GM21367 (cell line): ENCODE measurements around the gene ASTN2.

ENCODE experiments used
- ATAC-seq: cut with Tn5 transposase; IDR thresholded peaks from one replicate; pipeline ENCODE4 v1.9.1; 2021; ENCODE audit not compliant: unreplicated experiment

Gene ASTN2

GRCh38 chr9:117306032-117306431 is 108.8 kb downstream of the ASTN2 start:
- no peak for ATAC-seq

GRCh38 chr9:117305454-117305853 is 109.4 kb downstream of the ASTN2 start:
- no peak for ATAC-seq

GRCh38 chr9:117304549-117304948 is 110.3 kb downstream of the ASTN2 start:
- ATAC-seq: no peak

GRCh38 chr9:117303643-117304230 is 111.1 kb downstream of the ASTN2 start:
- no peak for ATAC-seq

GRCh38 chr9:117302487-117302886 is 112.4 kb downstream of the ASTN2 start:
- ATAC-seq: no peak

- no peak for ATAC-seq
Measured at GRCh38 chr9:117300371-117301110, 114.3 kb downstream of the ASTN2 start.

GRCh38 chr9:117296453-117296852 is 118.4 kb downstream of the ASTN2 start:
- no peak for ATAC-seq

- no peak for ATAC-seq
Measured at GRCh38 chr9:117293206-117294114, 121.4 kb downstream of the ASTN2 start.

GRCh38 chr9:117290856-117291622 is 123.8 kb downstream of the ASTN2 start:
- no peak for ATAC-seq

GRCh38 chr9:117290306-117290840 is 124.5 kb downstream of the ASTN2 start:
- ATAC-seq: no peak

GRCh38 chr9:117286245-117286644 is 128.6 kb downstream of the ASTN2 start:
- ATAC-seq: no peak

GRCh38 chr9:117284414-117284813 is 130.4 kb downstream of the ASTN2 start:
- no peak for ATAC-seq

GRCh38 chr9:117282541-117282940 is 132.3 kb downstream of the ASTN2 start:
- ATAC-seq: no peak

- no peak for ATAC-seq
Measured at GRCh38 chr9:117278471-117279035, 136.3 kb downstream of the ASTN2 start.

- ATAC-seq: no peak
Measured at GRCh38 chr9:117278020-117278419, 136.8 kb downstream of the ASTN2 start.

GRCh38 chr9:117276444-117276843 is 138.4 kb downstream of the ASTN2 start:
- ATAC-seq: no peak

GRCh38 chr9:117273612-117274011 is 141.2 kb downstream of the ASTN2 start:
- ATAC-seq: no peak

GRCh38 chr9:117268847-117269446 is 145.9 kb downstream of the ASTN2 start:
- no peak for ATAC-seq

GRCh38 chr9:117266855-117267497 is 147.9 kb downstream of the ASTN2 start:
- no peak for ATAC-seq
